ENCODE results near the gene NDUFS2.

Gene NDUFS2

GRCh38 chr1:161172776-161173376, 29.3 kb upstream of the NDUFS2 start:
- DNase-seq: no peak

DNA sequence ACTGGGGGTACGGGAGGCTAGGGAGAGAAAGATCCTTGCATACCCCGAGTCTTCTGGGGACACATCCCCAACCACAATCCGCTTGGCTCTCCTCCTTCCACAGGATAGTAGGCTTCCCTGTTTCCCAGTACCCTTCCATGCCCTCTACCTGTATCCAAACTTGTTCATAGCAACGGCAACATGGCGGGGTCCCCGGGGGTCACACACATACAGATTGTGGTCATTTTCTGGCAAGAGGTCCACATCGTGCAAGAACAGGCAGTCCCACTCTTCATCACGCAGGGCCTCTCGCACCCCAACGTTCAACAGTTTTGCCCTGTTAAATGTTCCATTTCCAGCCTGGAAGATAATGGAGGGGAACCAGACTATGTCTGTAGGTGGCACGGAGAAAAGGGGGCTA, 28.5 kb upstream of the NDUFS2 start:
- no peak for DNase-seq

GRCh38 chr1:161174911-161175310, 27.3 kb upstream of the NDUFS2 start:
- DNase-seq: no peak

DNA sequence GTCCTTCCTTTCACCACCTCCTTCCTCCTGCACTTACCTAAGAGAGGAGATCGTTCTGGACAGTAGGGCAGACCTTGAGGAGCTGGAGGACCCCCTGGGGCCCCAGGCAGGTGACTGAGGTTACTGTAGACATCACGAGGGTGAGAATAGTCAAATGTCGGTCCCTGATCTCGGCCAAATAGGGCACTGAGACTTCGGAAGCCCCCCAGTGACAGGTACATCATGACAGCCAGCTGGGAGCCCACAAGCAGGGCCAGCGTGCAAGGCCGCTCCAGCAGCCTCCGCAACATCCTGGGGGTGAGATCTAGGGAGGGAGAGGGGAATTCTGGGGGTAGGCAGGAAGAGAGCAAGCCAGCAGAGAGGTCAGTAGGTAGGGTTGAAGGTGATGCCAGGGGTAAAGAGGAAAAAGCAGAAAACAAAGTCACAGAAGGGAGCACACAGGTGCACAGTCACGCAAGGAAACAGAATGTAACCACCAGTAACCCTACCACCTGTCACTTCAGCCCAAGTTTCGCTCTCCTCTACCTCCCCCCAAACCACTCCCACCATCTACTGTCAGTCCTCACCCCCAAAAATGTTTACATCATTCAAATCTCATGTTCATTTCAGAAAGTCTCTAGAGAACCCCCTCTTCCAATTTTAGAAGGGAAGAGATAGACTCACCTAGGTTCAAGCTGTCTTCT, 26.3 kb upstream of the NDUFS2 start:
- DNase-seq: no peak

DNA sequence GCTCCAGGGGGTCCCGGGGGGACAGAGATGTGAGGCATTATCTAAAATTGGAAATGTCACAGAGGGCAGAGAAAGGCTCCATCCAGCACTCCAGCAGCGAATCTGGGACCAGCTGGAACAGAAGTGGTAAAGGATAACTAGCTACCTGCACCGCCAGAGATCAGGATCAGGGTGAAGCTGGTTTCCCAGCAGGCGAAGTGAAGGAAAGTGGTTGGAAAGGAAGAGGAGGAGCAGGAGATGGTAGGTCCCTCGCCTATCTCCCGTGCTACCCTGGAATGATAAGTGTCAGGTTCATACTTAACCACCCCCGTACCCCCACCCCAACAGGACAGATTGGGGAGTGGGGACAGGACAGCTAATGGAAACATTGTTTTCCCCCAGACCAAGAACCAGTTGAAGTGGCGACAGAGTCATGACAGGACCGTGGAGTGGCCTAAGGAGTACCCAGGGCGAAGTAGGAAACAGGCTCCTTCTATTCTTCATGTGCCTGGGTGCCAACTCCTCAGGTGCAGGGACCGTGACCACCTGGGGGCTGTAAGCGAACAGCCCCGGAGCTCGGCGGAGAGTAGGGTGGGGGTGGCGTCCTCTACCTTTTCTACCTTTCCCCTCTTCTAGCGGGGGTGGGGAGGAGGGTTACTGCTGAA, 25.6 kb upstream of the NDUFS2 start:
- no peak for DNase-seq

- DNase-seq: peak; percentile 98
Measured at GRCh38 chr1:161177112-161177935, 24.8 kb upstream of the NDUFS2 start, which contains the start of gene B4GALT3. Gene B4GALT3 (minus strand): TSS chr1:161177507. CDS start chr1:161176060, 1,447 bp downstream.

DNA sequence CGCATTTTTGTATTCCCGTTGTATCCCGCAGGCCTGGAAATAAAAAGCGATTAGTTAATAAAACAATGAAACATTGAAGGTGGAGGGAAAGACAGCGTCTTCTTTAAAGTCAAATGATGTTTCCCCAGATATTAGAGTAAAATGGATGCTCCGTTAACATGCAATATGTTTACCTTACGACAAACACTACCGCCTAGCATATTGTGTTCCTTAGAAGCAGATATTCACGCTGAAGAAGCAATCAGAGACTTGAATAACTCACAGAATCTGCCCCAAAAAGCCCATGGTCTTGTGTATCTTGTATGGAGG, 24.3 kb upstream of the NDUFS2 start:
- DNase-seq: no peak

DNA sequence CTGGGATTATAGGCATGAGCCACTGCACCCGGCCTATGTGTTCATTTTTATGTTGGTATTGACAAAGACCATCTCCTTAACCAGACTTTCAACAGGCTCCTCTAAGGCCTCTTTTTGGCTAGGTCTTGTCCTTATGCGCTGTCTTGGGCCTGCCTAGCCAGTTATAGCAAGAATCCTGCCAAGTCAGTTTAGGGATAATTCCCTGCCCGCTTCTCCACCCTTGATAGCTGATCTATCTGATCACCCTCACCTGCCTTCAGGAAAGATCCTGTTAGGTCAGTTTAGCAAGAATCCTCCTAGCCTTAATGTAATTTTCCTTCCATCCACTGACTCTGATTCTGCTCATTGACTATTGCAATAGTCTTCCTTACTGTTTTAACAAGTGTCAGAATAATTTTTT, 22.5 kb upstream of the NDUFS2 start:
- no peak for DNase-seq

GRCh38 chr1:161180639-161181038, 21.5 kb upstream of the NDUFS2 start:
- no peak for DNase-seq

DNA sequence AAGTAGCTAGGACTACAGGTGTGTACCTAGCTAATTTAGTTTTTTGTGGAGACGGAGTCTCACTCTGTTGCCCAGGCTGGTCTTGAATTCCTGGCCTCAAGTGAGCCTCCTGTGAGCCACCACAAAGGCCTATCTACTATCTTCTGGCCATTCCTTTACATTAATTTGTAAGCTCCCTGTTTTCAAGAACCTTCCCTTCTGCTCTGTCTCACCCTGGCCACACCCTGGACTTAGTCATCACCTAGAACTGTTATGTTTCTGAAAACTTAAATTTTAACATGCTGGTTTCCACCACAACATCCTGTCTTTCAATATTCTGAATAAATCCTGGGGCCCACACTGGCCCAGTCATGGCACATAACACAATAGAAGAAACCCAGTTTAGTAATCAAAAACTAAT, 20.0 kb upstream of the NDUFS2 start:
- DNase-seq: peak; percentile 59 to 73

DNA sequence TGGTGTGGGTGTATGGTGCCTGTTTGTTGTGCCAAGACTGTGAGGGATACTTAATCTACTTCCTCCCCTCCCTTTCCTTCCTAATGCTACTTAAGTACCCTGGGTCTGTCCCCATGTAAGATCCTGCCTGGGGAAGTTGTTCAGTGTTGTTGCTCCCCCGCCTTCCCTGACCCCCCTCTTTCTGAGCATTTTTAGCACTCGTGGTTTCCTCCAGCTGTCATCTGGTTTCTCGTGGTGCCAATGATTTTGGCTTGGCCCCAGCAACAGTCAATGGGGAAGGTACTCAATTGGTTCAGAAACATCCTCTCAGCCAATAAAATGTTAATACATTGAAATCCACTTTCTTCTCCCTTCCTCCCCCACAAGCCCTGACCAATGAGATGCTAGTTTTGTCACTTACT, 16.9 kb upstream of the NDUFS2 start:
- DNase-seq: peak; percentile 68 to 74

DNA sequence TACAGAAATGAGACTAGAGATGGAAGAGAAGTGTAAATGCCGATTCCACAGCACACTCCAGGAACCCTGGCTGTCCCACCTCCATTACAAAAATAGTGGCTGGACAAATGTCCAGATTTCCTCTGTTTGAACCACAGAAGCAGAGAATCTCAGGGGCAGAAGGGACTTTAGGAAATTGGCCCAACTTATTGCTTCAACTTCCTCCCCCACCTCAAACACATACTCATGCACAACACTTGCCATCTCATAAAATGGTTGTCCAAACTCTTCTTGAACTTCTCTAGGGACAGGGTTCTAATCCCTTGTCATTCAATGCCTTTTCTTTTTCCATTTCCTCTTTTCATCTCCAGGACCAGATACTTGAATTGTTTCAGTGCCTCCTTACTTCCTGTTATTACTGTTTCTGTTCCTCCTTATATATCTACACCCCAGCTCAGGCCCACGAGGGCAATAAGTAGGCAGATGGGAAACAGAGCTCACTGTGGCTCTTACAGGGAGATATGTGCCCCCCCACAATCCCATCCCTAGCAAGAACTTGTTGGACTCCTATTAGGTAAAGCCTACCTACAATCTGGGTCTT, 16.3 kb upstream of the NDUFS2 start:
- DNase-seq: no peak

- DNase-seq: no peak
Measured at GRCh38 chr1:161187311-161187710, 14.9 kb upstream of the NDUFS2 start.

- DNase-seq: no peak
Measured at GRCh38 chr1:161188381-161188780, 13.8 kb upstream of the NDUFS2 start.

DNA sequence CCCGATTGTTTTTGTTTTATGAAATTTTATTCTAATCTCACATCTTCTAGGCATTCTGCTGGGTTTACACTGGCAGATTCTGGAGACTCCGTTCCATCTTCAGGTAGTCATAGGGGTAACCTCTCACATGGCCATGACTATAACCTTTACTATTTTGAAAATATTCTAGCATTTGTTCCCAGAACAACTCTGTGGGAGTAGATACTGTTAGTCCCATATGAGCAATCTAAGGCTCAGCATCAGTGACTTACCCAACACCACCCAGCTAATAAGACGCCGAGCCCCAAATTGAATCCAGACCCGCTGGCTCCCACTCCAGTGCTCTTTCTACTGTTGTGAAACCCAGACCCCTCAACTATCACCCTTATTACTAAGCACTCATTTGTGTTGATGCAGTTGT, 13.1 kb upstream of the NDUFS2 start:
- DNase-seq: no peak

- no peak for DNase-seq
Measured at GRCh38 chr1:161190962-161191521, 11.1 kb upstream of the NDUFS2 start.

GRCh38 chr1:161191971-161192370, 10.2 kb upstream of the NDUFS2 start:
- DNase-seq: no peak

GRCh38 chr1:161192476-161193465, 9.4 kb upstream of the NDUFS2 start:
- DNase-seq: peak; percentile 62 to 73

DNA sequence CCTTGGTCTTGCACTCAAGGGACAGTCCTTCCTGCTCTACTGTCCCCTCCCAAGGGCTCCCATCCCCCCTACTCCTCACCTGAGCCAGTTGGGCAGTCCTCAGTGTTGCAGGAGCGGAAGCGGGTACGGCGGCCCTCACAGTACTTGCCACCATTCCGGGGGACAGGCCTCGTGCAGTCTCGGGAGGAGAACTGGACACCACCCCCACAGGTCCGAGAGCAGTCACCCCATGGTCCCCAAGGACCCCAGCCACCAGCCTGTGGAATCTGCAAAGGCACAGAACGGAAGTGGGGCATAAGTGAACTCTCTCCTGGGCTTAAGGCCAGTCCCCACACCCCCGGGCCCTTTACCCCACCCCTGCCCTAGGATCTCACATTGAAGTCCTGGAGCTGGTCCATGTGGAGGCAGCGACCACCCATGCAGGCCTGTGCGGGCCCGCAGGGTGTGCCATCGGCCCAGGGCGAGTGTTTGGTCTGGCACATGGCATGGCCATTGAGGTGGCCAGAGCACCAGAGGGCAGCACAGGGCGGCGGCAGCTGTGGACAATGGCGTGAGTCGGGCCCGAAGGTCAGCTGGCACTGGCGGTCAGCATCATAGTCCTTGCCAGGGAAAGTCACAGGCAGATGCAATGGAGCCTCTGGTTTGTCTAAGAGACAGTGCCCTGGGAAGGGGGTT, 8.5 kb upstream of the NDUFS2 start:
- DNase-seq: no peak

GRCh38 chr1:161195171-161195570, 7.0 kb upstream of the NDUFS2 start:
- no peak for DNase-seq

DNA sequence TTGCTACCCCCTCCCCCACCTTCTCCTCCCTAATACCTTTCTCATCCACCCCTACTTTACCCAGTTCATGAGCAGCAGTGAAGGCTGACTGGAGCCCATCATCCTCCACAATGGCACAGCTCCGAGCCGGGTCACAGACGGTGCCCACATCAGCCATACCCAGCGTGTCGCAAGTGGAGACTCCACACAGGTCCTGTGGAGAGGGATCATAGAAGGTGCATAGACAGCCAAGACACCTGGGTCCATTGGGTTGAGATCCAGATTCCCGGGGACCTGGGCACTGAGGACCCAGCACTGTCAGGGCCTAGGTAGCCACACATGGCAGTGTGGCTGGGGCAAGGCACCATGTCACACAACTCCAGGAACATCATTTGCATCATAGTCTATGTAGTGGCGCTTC, 6.1 kb upstream of the NDUFS2 start:
- DNase-seq: no peak

All from activated CD4-positive, alpha-beta T cell treated with anti-CD3 and anti-CD28 coated beads, Interleukin-2, amount 50 U/mL, for 48 hours (primary cell).